Thyroid gland (tissue), 4 donors: ENCODE data around the gene ADIRF.

ENCODE experiments used
- POLR2A ChIP-seq, 2 donors: fragments of 450-650 bp; IDR thresholded peaks; one replicate each; pipeline ENCODE4 v1.6.1; 2017; ENCODE audit warnings: antibody characterized with exemption in 2 of 2, mild to moderate bottlenecking in 2 of 2, moderate library complexity in 1 of 2
- TF ChIP-seq, protein P1 (sequence below), 6 experiments: fragments of 200-600 bp in 3 of 6; fragments of 450-650 bp in 3 of 6; sonication (generic) in 3 of 6; IDR thresholded peaks; one replicate each; pipeline ENCODE4 v1.5.1; 2016 to 2019; ENCODE audit warnings: antibody characterized with exemption in 6 of 6, mild to moderate bottlenecking in 2 of 6, inconsistent platforms in 1 of 6, moderate library complexity in 1 of 6

DNA sequence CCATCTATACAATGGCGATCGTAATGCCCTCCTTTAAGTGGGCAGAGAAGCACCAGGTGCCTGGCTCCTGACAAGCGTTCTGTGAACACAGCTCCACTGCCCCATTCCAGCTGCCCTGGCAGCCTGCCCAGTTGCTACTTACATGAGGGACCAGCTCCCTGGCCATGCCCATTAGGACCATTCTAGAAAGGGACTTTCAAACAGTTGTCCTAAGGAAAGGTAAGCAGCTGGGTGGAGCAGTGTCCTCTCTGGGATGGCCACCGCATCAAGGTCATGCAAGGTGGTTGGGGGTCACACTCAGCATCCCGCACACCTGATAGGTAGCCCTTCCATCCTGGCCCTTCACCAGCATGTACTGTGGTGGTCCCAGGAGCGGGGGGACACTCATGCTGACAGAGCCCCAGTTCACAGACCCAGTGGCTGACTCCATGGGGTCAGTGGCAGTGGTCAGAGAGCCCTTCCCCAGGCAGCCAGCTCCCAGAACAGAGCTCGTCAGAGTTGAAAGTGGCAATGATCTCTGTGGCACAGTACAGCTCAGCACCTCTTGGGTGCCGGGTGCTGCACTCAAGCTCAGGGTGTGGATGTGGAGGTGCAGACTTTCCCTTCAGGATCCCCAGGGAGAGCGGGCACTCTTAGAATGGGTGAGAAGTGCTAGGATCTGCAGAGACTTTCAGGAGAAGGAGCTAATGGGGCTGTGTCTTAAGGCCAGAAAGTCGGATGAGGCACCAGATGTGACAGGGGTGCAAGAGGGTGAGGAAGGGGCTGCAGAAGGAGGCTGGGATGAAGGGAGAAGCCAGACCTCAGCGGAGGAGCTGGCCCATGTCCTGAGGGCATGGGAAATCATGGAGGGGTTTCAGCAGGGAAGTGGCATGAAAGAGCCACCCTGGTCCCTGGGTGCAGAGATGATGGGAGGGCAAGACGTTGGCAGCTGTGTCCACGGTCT, 21.8 kb upstream of the ADIRF start:
- TF ChIP-seq, protein P1, sequence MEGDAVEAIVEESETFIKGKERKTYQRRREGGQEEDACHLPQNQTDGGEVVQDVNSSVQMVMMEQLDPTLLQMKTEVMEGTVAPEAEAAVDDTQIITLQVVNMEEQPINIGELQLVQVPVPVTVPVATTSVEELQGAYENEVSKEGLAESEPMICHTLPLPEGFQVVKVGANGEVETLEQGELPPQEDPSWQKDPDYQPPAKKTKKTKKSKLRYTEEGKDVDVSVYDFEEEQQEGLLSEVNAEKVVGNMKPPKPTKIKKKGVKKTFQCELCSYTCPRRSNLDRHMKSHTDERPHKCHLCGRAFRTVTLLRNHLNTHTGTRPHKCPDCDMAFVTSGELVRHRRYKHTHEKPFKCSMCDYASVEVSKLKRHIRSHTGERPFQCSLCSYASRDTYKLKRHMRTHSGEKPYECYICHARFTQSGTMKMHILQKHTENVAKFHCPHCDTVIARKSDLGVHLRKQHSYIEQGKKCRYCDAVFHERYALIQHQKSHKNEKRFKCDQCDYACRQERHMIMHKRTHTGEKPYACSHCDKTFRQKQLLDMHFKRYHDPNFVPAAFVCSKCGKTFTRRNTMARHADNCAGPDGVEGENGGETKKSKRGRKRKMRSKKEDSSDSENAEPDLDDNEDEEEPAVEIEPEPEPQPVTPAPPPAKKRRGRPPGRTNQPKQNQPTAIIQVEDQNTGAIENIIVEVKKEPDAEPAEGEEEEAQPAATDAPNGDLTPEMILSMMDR (IDR thresholded peaks at IDR 0.05): no peak
- TF ChIP-seq POLR2A (IDR thresholded peaks at IDR 0.05): no peak
